Measurements from ENCODE around the gene UCHL3. TPM values are rescaled to one million over a fixed set of nuclear protein-coding genes. Genes with fewer than 3 reads are reported as not detected.

The UCHL3 gene
- total RNA-seq, 1 donor from 2014 or later, result 25.5 TPM

DNA sequence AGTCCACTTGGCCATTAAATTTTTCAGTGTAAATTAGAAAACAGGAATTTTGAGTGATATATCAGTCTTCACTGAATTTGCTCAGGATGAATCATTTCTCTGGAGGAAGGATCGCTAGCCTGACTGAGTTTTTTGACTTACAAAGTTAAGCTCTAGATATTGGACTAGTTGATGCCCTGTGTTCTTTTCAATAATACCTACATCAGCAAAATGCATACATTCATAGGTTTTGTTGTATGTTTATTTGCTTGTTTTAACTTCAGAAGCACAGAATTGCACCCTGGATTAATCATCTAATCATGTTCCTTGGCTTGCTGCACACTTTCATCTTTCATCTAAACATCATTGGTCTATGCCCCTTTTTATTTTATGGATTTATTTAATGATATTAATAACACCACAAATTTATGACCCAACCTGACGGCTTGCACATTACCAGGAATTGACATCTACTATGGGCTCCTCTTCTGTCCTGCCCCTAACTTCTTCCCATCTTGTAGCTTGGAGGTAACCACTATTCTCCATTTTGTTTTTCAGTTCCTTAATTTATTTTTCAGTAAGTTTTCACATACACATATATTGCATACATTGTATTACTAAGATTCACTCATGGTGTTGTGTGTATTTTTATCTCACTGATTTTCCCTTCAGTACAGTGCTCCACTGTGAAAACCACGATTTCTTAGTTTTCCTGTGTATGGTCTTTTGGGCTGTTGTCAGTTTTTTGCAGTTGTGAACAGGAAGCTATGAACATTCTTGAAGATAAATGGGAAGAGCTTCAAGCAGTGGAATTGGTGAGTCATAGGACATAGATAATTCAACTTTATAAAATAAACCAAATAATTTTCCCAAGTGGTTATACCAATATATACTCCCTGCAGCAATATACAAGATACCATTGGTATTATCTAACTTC, 35.3 kb upstream of the UCHL3 start:
- H3K27me3 Mint-ChIP-seq (ENCODE audit: unreplicated experiment), result no peaks in the 10 kb centered on the region
- no peaks in the 10 kb centered on the region for H3K36me3 Mint-ChIP-seq (ENCODE audit: unreplicated experiment)
- peaks cover 4% of the 10 kb centered on the region for H3K4me1 Mint-ChIP-seq (ENCODE audit: low read depth, unreplicated experiment)
- no peak for DNase-seq
- H3K27ac Mint-ChIP-seq (ENCODE audit: unreplicated experiment), result no peak overlapping the region
- TF ChIP-seq, protein P1, sequence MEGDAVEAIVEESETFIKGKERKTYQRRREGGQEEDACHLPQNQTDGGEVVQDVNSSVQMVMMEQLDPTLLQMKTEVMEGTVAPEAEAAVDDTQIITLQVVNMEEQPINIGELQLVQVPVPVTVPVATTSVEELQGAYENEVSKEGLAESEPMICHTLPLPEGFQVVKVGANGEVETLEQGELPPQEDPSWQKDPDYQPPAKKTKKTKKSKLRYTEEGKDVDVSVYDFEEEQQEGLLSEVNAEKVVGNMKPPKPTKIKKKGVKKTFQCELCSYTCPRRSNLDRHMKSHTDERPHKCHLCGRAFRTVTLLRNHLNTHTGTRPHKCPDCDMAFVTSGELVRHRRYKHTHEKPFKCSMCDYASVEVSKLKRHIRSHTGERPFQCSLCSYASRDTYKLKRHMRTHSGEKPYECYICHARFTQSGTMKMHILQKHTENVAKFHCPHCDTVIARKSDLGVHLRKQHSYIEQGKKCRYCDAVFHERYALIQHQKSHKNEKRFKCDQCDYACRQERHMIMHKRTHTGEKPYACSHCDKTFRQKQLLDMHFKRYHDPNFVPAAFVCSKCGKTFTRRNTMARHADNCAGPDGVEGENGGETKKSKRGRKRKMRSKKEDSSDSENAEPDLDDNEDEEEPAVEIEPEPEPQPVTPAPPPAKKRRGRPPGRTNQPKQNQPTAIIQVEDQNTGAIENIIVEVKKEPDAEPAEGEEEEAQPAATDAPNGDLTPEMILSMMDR (IDR thresholded peaks at IDR 0.05; ENCODE audit: partially characterized antibody, unreplicated experiment), result no peak
- H3K4me3 Mint-ChIP-seq (ENCODE audit: unreplicated experiment), result no peak overlapping the region
- peaks cover 2% of the 10 kb centered on the region for H3K9me3 Mint-ChIP-seq (ENCODE audit: unreplicated experiment)

DNA sequence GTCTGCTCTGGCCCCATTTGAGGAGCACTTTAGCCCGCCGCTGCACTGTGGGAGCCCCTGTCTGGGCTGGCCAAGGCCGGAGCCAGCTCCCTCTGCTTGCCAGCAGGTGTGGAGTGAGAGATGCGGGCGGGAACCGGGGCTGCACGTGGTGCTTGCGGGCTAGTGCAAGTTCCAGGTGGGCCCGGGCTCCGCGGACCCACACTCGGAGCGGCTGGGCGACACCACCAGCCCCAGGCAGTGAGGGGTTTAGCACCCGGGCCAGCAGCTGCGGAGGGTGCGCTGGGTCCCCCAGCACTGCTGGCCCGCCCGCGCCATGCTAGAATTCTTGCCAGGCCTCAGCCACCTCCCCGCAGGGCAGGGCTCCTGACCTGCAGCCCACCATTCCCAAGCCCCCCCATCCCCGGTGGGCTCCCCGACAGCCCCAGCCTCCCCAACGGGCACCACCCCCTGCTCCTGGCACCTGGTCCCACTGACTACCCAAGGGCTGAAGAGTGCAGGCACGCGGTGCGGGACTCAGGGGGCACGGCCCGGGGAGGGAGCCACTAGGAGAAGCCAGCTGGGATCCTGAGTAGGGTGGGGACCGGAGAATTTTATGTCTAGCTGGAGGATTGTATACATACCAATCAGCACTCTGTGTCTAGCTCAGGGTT, 31.0 kb upstream of the UCHL3 start:
- peaks cover 2% of the 10 kb centered on the region for H3K9me3 Mint-ChIP-seq (ENCODE audit: unreplicated experiment)
- H3K27ac Mint-ChIP-seq (ENCODE audit: unreplicated experiment), result no peak overlapping the region
- no peaks in the 10 kb centered on the region for H3K36me3 Mint-ChIP-seq (ENCODE audit: unreplicated experiment)
- no peak for DNase-seq
- no peaks in the 10 kb centered on the region for H3K27me3 Mint-ChIP-seq (ENCODE audit: unreplicated experiment)
- H3K4me3 Mint-ChIP-seq (ENCODE audit: unreplicated experiment), result no peak overlapping the region
- H3K4me1 Mint-ChIP-seq (ENCODE audit: low read depth, unreplicated experiment), result no peaks in the 10 kb centered on the region
- TF ChIP-seq, protein P1 (IDR thresholded peaks at IDR 0.05; ENCODE audit: partially characterized antibody, unreplicated experiment), result no peak

DNA sequence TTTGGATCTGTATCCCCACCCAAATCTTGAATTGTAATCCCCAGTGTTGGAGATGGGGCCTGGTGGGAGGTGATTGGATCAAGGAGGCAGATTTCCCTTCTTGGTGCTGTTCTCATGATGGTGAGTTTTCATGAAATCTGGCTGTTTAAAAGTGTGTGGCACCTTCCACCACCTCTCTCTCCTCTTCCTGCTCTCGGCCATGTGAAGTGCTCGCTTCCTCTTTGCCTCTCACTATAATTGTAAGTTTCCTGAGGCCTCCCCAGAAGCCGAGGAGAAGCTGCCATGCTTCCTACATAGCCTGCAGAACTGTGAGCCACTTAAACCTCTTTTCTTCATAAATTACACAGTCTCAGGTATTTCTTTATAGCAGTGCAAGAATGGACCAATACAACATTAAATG, 27.6 kb upstream of the UCHL3 start:
- peaks cover 2% of the 10 kb centered on the region for H3K9me3 Mint-ChIP-seq (ENCODE audit: unreplicated experiment)
- H3K36me3 Mint-ChIP-seq (ENCODE audit: unreplicated experiment), result no peaks in the 10 kb centered on the region
- no peak overlapping the region for H3K27ac Mint-ChIP-seq (ENCODE audit: unreplicated experiment)
- TF ChIP-seq, protein P1 (IDR thresholded peaks at IDR 0.05; ENCODE audit: partially characterized antibody, unreplicated experiment), result no peak
- H3K4me3 Mint-ChIP-seq (ENCODE audit: unreplicated experiment), result no peak overlapping the region
- no peaks in the 10 kb centered on the region for H3K4me1 Mint-ChIP-seq (ENCODE audit: low read depth, unreplicated experiment)
- no peaks in the 10 kb centered on the region for H3K27me3 Mint-ChIP-seq (ENCODE audit: unreplicated experiment)
- DNase-seq, result no peak

DNA sequence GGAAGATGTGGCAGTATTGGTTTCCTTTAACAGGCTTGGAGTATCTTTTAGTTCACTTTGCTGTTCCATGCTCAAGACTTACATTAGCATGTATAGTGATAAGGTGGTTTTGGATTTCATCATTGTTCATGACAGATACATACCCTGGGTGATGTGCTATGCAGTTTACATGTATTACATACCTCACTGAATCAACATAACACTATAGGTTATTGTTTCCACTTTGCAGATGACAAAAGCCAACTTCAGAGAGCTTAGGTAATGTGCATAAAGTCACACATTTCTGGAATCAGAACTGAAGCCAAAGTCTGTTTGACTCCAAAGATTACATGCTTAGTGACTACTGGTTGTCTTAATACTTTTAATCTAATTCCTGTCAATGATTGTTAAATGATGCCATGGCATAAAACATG, 19.0 kb upstream of the UCHL3 start:
- Mint-ChIP-seq H3K27ac (ENCODE audit: unreplicated experiment) (no peak overlapping the region), H3K4me1 (ENCODE audit: low read depth, unreplicated experiment) (no peaks in the 10 kb centered on the region), H3K9me3 (ENCODE audit: unreplicated experiment) (no peaks in the 10 kb centered on the region), H3K27me3 (ENCODE audit: unreplicated experiment) (peaks cover 4% of the 10 kb centered on the region), H3K4me3 (ENCODE audit: unreplicated experiment) (no peak overlapping the region), H3K36me3 (ENCODE audit: unreplicated experiment) (no peaks in the 10 kb centered on the region)
- TF ChIP-seq, protein P1 (IDR thresholded peaks at IDR 0.05; ENCODE audit: partially characterized antibody, unreplicated experiment), result no peak
- no peak for DNase-seq

DNA sequence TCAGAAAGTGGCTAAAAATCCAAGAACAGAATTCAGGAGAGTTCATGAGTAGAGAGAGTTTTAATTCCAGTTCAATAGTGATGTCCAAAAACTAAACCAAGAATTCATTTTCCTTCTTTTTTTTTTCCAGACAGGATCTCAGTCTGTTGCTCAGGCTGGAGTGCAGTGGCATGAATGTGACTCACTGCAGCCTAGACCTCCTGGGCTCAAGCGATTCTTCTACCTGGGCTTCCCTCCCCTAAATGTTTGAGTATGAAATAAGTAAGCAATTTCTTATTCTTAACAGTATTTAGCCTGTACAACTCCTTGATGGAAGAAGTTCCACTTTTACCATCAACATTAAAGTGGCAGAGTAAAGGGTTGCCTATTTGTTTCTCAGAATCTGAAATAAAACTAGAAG, 15.7 kb upstream of the UCHL3 start:
- peaks cover 7% of the 10 kb centered on the region for H3K4me1 Mint-ChIP-seq (ENCODE audit: low read depth, unreplicated experiment)
- no peak overlapping the region for H3K27ac Mint-ChIP-seq (ENCODE audit: unreplicated experiment)
- H3K9me3 Mint-ChIP-seq (ENCODE audit: unreplicated experiment), result peaks cover 5% of the 10 kb centered on the region
- TF ChIP-seq, protein P1 (IDR thresholded peaks at IDR 0.05; ENCODE audit: partially characterized antibody, unreplicated experiment), result no peak
- DNase-seq, result no peak
- H3K27me3 Mint-ChIP-seq (ENCODE audit: unreplicated experiment), result peaks cover 4% of the 10 kb centered on the region
- H3K36me3 Mint-ChIP-seq (ENCODE audit: unreplicated experiment), result no peaks in the 10 kb centered on the region
- H3K4me3 Mint-ChIP-seq (ENCODE audit: unreplicated experiment), result no peak overlapping the region

Data from glutamatergic neuron (in vitro differentiated cells).